HG03571 (cell line): ENCODE measurements around the gene STX11.

Experiments
- ATAC-seq: cut with Tn5 transposase; IDR thresholded peaks from one replicate; pipeline ENCODE4 v1.9.1; 2021; ENCODE audit not compliant: unreplicated experiment

STX11 gene

GRCh38 chr6:144140867-144141266 is 9.4 kb upstream of the STX11 start:
- peak; percentile 89 for ATAC-seq

- no peak for ATAC-seq
Measured at GRCh38 chr6:144141470-144141869, 8.8 kb upstream of the STX11 start.

- ATAC-seq = no peak
Measured at GRCh38 chr6:144143106-144143505, 7.2 kb upstream of the STX11 start.

GRCh38 chr6:144143878-144144277 is 6.4 kb upstream of the STX11 start:
- ATAC-seq = no peak

GRCh38 chr6:144144996-144145395 is 5.3 kb upstream of the STX11 start:
- ATAC-seq = no peak

GRCh38 chr6:144145541-144145940 is 4.8 kb upstream of the STX11 start:
- no peak for ATAC-seq

GRCh38 chr6:144148886-144149285 is 1.4 kb upstream of the STX11 start:
- ATAC-seq = no peak

GRCh38 chr6:144149558-144149893 is 791 bp upstream of the STX11 start:
- no peak for ATAC-seq

- peak; percentile 65 for ATAC-seq
Measured at GRCh38 chr6:144150710-144151657, 667 bp downstream of the STX11 start.

- ATAC-seq = no peak
Measured at GRCh38 chr6:144152334-144152900, 2.1 kb downstream of the STX11 start.

- ATAC-seq = no peak
Measured at GRCh38 chr6:144153260-144153659, 2.9 kb downstream of the STX11 start.

- no peak for ATAC-seq
Measured at GRCh38 chr6:144153971-144154370, 3.7 kb downstream of the STX11 start.

GRCh38 chr6:144155529-144155928 is 5.2 kb downstream of the STX11 start:
- ATAC-seq = peak; percentile 46

GRCh38 chr6:144156338-144156737 is 6.0 kb downstream of the STX11 start:
- ATAC-seq = no peak

- ATAC-seq = no peak
Measured at GRCh38 chr6:144156991-144157390, 6.7 kb downstream of the STX11 start.

- ATAC-seq = no peak
Measured at GRCh38 chr6:144158133-144158532, 7.8 kb downstream of the STX11 start.

- ATAC-seq = no peak
Measured at GRCh38 chr6:144159223-144159622, 8.9 kb downstream of the STX11 start.

- no peak for ATAC-seq
Measured at GRCh38 chr6:144159742-144160141, 9.4 kb downstream of the STX11 start.

GRCh38 chr6:144160431-144161005 is 10.2 kb downstream of the STX11 start:
- ATAC-seq = no peak

GRCh38 chr6:144161975-144162374 is 11.7 kb downstream of the STX11 start:
- ATAC-seq = no peak

GRCh38 chr6:144162977-144163376 is 12.7 kb downstream of the STX11 start:
- ATAC-seq = peak; percentile 73

- no peak for ATAC-seq
Measured at GRCh38 chr6:144165784-144166183, 15.5 kb downstream of the STX11 start.
